Fibroblast of skin of right biceps (primary cell): ENCODE data around the gene ARL4C.
"Not testable (repeated sequence)": the region's sequence is repeated elsewhere in the genome, so short reads cannot be mapped to it uniquely, and the experiment has no call there.

Source experiments
- DNase-seq: peaks from one replicate; pipeline ENCODE4 v3.0.0-alpha.2; 2013

The ARL4C gene

DNA sequence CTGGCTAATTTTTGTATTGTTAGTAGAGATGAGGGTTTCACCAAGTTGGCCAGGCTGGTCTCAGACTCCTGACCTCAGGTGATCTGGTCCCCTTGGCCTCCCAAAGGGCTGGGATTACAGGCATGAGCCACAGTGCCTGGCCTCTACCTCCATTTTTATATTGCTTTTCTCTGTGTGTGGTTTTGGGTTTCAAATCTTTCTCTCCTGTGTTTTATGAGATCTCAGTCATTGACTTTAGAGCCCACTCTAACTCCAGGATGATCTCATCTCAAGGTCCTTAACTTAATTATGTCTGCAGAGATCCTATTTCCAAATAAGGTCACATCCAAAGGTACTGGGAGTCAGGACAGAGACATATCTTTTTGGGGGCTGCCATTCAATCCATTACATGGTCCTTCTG is 24.7 kb downstream of the ARL4C start:
- DNase-seq = no peak

DNA sequence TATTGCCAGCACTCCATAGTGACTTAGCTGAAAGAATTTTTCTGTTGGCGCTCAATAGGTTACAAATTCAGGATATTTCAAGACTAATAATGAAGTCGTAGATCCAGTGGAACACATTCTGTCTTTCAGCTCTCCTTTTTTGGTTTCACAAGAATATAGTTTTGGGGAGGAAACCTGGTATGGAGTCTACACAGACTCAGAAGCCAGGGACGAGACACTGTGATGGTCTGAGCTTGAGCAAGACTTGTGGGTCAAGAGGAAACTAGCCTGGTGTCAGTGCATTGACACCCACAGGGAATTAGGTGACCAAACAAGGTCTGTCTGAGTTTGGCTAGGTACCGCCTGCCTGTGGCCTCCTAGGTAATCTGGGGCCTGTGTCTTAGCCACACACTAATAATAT is 26.9 kb downstream of the ARL4C start:
- DNase-seq = no peak

DNA sequence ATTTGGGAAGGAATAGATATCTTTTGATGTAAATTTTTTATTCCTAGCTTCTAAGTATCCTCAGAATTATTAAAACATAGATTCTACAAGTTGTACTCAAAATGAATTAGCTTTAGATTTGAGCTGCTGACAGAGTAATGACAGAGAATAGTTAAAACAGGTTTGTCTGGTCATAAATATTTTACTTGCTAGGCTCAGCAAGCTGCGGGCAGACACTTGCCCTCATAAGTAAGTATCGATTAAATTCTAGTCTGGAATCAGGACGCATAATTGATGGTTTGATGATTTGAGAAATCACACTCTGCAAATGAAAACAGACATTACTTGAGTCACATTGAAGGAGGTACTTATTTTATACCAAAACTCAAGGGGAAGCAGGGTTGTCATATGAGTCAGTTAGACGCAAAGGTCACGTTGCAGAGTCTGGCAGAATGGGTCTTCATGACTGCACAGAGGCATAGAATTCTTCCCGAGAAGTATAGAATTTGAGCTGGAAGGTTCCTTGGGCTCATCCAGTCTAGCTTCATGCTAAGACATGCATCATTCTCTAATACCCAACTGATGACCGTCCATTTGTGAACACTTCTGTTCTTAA is 27.5 kb downstream of the ARL4C start:
- DNase-seq = peak; percentile 56

DNA sequence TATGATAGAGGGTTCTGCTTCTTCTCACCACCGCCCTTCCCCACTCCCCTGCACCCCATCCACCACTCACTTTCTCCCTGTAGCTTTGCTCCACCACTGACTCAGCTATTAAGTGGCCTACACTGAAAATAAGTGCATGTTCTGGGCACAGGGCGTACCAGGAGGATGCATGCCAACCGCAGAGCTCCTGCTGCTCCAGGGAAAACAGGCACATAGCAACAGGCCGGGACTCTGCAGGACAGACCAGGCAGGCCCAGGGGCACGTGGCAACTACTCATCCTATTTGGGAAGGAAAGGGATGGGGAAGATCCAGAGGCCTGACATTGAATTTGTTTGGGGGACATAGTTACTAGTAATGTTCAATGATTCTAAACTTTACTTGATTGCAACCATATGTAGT is 28.4 kb downstream of the ARL4C start:
- DNase-seq = no peak

DNA sequence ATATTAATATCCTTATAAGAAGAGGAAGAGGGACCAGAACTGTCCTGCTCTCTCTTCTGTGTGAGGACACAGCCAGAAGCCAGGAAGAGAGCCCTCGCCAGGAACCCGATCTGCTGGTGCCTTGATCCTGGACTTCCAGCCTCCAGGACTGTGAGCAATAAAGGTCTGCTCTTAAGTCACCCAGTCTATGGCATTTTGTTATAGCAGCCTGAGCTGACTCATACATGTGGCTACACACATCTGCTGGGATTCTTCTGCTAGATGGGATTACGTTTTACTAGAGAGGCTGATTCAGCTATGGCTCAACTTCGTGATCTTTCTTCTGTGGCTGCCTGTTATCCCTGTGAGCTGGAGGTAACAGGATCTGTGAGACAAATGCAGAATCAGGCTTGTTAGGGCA is 29.6 kb downstream of the ARL4C start:
- DNase-seq = peak; percentile 75

DNA sequence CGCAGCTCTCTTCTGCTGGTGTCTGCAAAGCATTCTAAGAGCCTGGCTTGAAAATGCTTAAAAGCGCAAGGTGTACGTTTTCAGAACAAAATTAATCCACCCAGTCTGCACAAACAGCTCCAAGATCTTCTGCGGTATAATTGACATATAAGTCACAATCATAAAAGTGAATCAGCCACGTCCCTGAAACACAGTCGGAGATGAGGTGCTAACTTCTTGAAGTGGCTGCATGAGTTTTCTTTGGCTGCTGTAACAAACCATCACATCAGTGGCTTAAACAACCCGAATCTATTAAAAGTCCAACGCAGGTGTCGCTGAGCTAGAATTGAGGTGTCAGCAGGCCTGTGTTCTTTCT is 32.6 kb downstream of the ARL4C start:
- DNase-seq = no peak

DNA sequence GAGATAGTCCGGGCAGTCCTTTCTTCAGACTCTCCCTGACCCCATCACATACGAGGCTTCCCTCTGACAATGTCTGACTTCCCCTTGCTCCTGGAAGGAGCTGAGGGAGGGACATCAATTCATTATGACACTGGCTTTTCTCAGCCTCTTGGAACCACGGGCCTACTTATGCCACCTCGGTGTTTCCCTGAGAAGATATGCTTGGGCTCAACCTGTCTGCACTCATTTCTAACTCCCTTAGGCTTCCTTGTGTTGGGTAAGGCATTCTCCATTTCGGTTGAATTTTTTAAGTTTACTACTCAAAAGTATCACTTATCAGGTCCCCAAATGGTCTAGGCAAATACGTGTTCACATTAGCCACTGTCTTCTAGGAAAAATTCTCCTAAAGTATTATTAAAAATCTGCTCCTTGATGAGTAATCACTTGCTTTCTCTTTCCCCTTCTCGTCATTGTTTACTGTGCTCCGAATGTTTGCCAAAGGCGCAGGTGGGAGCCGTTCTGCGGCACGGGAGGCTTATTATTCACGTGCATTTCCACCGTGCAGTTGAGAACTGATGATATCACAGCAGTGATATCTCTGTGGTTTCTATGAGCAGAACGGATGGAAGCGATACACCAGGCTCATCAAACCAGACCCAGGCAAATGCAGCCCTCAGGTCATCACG is 33.1 kb downstream of the ARL4C start:
- DNase-seq = no peak

DNA sequence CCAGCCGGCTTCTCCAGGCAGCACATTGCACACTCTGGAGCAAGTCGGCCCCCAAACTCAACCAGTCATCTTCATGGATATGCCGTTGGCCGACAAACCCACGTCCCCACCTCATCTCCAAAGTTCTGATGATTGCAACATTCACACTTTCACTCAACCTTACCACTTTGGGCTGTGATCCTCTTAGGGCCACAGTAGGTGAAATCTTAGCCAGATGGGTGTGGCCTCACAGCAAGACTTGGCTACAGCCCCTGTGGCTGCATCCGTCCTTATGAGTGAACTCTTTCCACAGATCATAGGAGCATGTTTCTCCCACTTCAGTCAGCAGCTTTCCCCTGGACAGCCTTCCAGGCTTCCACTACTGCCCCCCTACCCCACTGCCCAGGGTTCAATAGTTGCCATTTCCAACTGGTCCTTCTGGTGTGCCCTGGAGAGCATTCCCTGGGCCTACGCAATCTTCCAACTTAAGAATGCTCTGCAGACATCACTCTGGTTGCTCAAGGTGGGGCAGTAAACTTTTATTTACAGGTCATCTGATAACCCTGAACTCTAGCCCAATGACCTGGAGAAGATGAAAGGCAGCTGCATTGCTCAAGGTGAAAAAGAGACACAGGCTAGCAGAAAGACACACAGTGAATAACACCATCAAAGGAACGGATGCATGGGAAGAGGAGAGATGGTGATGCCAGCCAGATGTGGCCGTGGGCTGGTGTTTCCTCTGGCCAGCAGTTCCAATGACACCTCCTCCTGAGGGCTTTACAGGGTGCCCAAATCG is 34.5 kb downstream of the ARL4C start:
- DNase-seq = no peak

DNA sequence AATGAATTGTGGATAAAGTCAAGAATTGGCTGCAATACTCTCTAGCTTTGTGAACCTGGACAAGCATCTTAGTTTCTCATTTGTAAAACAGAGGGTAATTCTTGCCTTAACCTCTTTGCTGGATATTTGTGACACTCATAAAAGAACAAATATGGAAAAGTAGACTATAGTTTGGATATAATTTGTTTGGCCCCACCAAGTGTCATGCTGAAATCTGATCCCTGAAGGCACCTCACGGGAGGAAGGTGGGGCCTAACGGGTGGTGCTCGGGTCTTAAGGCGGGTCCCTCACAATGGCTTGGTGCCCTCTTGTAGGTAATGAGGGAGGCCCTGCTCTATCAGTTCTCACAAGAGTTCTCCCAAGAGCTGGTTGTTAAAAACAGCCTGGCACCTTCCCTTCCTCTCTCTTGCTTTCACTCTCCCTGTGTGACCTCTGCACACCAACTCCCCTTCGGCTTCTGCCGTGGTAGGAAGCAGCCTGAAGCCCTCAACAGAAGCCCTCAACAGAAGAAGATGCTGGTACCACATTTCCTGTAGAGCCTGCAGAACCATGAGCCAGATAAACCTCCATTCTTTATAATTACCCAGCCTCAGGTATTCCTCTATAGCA is 37.4 kb downstream of the ARL4C start:
- DNase-seq = no peak

DNA sequence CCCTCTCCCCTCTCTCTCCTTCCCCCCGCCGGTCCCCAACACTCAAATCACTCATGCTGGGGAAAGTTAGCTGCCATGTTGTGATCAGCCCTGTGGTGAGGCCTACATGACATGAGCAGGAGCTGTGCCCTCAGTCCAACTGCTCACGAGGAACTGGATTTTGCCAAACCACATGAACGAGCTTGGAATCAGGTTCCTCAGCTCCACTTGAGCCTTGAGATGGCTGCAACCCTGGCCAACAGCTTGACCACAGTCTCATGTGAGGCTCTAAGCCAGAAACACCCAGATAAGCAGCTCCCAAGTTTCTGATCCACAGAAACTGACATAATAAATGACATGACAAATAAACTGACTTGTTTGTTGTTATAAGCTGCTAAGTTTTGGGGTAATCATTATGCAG is 38.4 kb downstream of the ARL4C start:
- no peak for DNase-seq

DNA sequence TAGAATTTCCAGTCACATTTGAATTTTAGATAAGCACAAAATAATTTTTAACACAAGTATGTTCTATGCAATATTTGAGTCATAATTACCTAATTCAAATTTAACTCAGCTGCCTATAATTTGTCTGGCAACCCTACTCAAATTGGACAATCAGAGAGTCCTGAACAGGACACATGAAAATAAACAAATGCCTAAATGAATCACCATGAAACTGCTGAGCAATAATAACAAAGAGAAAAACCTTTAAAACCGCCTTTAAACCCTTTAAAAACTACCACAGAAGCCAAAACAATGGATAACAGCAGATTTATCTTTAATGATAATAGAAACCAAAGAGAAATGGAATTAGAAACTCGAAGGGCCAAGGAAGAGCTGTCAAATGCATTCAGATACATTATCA is 39.5 kb downstream of the ARL4C start:
- DNase-seq = no peak

DNA sequence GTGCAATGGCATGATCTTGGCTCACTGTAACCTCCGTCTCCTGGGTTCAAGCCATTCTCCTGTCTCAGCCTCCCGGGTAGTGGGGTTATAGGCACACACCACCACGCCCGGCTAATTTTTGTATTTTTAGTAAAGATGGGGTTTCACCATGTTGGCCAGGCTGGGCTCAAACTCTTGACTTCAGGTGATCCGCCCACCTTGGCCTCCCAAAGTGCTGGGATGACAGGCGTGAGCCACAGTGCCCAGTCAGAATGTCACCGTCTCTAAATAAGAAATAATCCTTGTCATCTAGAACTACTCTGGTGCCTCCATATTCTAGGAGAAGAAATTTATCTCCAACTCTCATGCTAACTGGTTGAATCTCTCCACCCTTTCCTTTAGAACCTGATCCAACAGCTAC is 41.6 kb downstream of the ARL4C start:
- not testable (repeated sequence) for DNase-seq

DNA sequence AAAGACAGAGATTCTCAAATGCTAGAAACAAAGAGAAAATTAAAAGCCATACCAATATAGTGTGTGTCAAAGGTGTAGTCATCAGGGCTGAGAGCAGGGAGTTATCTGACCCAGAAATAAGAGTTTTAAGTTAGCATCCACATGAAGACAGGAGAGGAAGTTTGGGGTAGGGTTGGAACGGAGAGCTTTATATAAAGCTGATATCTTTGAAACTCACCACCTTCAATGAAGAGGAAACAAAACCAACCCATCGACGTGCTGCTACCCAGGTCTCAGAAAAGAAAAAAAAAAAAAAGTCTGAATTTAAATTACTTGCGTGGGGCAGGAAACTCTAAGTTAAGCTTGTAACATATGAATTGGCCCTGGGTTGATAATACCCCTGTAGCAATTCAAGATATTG is 42.4 kb downstream of the ARL4C start:
- DNase-seq = no peak

DNA sequence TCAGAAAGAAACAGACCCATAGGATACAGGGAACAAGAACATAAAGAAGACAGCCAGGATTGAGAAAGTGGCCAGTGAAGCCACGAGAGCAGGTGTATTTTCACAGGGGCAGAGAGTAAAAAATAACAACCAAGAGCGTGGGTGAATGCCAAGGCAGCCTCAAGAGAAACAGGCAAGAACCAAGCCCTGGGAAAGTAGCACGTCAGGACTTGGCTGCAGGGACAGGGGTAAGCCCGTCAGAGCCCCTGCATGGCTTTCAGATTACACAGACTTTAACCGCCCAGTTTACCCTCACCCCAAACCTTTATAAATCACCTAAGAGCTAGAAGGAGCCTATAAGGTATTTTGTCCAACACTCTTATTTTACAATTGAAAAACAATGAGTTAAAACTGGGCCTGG is 43.7 kb downstream of the ARL4C start:
- DNase-seq = no peak

DNA sequence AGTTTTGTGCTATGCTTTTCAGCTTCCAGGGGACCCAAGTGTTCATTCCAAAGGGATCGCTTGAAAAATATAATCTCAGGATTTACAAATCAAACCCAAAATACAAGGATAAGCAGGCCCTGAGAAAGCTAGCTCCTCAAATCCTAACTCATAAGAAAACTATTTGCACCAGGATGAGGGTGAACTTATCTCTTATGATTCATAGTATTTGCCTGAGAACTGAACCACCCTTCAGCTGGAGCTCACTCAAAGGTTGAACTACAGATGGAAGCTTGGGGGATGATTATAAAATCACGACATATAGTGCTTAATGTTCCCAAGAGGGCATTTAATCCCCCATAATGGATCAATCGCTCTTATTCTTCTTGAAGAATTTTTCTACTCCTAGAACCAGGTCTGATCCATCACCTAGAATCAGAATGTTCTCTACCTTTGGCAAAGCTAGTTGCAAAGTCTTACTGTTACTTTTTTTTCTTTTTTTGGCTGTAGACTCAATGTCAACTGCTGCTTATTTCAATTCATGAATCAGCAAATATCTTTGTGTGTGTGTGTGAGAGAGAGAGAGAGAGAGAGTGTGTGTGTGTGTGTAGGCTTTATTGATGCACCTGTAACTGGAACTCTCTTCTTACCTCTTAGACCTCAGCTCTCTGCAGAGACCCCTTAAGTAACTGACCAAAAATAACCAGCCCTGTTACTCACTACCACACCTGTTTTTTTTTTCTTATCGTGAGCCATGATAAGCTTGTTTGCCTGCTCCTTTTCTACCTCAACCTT is 44.8 kb downstream of the ARL4C start:
- peak; percentile 94 for DNase-seq

DNA sequence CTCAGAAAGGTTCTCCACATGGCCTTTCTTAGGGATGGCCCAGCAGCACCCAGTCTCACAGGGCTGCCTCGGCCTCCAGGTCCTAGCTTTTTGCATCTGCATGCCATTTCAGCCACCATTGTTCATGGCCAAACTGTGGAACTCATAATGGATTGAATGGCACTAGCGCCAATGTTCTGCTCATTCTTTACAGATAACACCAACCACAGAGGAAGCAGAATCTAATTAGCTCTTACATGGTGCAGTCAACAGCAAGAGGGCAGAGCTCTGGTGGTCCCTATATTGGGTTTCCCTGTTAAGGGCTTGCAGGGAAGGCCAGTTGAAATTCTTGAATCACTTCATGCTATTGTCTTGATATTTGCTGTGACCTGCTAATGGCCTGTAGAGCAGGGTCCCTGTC is 45.6 kb downstream of the ARL4C start:
- no peak for DNase-seq

DNA sequence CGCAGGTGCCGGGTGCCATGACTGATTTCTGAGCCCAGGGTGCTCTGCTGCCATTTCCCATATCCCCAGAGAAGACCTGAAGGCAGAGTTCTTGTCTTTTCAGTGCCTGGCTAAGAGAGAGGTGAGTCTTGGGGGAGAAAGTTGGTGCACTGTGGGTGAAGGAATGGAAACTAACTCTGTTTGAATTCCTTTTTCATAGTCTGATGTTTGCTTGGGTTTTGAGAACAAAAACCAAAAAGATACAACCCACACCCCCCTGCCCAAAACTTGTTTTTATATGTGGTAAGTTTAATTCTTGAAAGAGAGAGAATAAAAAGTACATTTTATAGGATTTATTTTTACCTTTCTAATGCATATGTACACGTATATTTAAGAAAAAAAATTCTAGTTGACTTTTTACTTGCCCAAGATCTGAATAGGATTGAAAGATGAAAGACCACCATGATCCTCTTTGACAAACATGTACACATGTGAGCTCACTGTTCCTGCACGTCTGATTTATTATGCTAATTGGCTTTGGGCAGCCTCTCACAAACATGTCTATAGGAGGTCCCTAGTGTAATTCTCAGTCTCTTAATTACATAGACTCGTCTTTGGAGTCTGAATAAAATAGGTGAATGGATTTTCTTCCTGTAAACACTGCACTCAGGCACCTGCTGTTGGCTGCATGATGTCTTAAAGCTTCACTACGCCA is 46.3 kb downstream of the ARL4C start:
- DNase-seq = no peak

DNA sequence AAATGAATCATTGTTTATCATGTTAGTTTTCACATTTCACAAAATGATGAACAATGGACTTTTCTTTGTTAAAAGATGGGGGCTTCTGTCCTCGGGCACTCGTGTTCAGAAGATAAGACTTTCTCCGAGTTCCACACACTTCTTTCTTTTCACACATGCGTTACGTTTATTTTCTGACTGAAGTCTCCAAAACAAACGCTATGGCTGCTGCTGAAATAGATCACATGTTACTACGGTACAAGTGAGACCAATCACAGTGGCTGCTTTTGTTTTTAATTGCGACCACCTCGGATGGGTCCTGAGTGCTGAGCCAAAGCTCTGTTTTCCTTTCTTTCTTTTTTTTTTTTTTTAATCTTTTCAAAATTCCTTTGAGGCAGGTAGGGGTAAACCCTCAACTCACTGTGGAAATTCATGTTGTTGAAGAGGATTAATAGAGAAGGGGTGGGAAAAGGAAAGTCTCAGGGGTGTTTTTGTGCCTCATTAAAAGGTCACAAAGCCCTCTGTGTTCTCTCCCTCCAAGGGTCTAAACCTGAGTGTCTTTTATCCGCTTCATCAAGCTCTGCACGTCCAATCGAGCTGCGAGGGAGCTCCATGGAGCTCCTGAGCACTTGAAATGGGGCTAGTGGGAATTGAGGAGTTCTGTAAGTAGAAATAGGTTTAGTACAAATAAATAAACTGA is 48.2 kb downstream of the ARL4C start:
- no peak for DNase-seq

DNA sequence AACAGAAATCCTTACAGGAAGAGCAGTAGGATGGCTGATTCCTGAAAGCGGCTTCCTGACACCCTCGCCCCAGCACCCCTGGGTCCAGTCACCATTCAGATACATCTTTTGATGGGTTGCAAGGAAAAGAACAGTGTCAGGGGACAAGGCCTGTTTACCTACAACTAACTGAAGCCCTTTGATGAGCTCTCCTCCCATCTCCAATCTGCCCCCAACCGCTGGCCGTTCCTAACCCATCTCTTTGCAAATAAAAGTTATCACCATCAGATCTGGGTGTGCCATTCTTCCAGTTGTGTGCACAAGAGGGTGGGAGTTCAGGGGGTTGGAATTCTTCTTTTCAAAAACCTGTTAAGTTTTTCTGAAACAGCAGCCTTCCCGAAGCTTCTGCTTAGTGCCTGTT is 48.9 kb downstream of the ARL4C start:
- DNase-seq = no peak

DNA sequence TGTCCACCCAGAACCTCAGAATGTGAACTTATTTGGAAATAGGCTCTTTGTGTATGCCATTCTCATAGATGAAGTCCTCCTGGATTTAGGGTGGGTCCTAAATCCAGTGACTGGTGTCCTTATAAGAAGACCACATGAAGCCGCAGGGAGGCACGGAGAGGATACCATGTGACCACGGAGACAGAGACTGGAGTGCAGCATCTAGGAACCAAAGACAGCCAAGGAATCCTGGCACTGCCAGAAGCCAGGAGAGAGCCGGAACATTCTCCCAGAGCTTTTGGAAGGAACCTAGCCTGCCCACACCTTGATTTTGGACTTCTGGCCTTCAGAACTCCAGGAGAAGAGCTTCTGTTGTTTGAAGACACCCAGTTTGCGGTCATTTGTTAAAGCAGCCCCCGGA is 49.7 kb downstream of the ARL4C start:
- no peak for DNase-seq

DNA sequence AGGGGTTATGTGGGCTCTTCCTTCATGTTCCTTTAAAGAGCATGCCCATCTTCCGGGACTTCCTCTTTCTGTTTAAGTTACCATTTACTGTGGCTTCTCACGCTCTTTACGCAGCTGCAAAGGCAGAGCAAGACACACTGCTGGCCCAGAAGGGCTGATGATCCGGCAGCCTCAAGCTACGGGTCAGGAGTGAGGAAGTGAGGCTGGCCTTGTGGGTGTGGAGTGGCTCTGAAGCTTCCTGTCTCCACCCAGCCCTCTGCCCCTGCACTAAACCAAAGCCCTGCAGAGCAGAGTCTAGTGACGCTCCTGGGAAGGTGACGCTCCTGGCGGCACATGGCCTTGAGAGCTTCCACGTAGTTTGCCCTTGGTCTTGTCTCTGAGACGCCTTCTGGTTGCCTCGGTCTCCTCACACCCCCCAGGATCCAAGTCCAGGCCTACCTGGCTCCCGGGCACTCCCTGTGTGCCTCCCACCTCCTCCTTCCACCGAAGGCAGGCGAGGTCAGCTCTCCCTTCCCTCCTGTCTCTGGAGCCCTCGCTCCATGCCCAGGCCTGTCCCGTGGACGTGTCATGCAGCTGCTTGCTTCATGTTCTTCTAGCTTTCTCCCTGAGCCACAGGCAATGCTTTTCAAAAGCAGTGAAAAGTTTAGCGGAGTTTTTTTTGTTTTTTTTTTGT is 50.3 kb downstream of the ARL4C start:
- no peak for DNase-seq
